Measurements from ENCODE around the gene FGFRL1. TPM values are rescaled to one million over a fixed set of nuclear protein-coding genes. Genes with fewer than 3 reads are reported as not detected.

FGFRL1 gene
- total RNA-seq, result 2.3 TPM

- DNase-seq, result peak; percentile 19
Measured at GRCh38 chr4:1011022-1011665, at the start of gene FGFRL1. FGFRL1 (plus strand) TSS chr4:1011626; CDS start chr4:1012486, 860 bp downstream.

- no peak for DNase-seq
Measured at GRCh38 chr4:962231-963208, 48.9 kb upstream of the FGFRL1 start.

GRCh38 chr4:963276-964225 lies 47.9 kb upstream of the FGFRL1 start:
- DNase-seq, result no peak

- no peak for DNase-seq
Measured at GRCh38 chr4:964346-965025, 46.9 kb upstream of the FGFRL1 start.

GRCh38 chr4:965048-965765 lies 46.2 kb upstream of the FGFRL1 start:
- no peak for DNase-seq

GRCh38 chr4:965766-966134 lies 45.7 kb upstream of the FGFRL1 start:
- DNase-seq, result no peak

- DNase-seq, result no peak
Measured at GRCh38 chr4:966266-967112, 44.9 kb upstream of the FGFRL1 start.

GRCh38 chr4:967113-968104 lies 44.0 kb upstream of the FGFRL1 start:
- no peak for DNase-seq

- no peak for DNase-seq
Measured at GRCh38 chr4:968221-968620, 43.2 kb upstream of the FGFRL1 start.

GRCh38 chr4:968621-969394 lies 42.6 kb upstream of the FGFRL1 start:
- no peak for DNase-seq

- no peak for DNase-seq
Measured at GRCh38 chr4:970046-970745, 41.2 kb upstream of the FGFRL1 start.

GRCh38 chr4:970854-971520 lies 40.4 kb upstream of the FGFRL1 start:
- DNase-seq, result no peak

GRCh38 chr4:971666-972500 lies 39.5 kb upstream of the FGFRL1 start:
- DNase-seq, result no peak

GRCh38 chr4:972651-973424 lies 38.6 kb upstream of the FGFRL1 start:
- no peak for DNase-seq
